ENCODE data around the gene MR1. TPM values are rescaled to one million over a fixed set of nuclear protein-coding genes. Genes with fewer than 3 reads are reported as not detected.

The MR1 gene
- total RNA-seq, 2 experiments from 2014 or later: 16.2 to 18.1 TPM

- TF ChIP-seq, protein P1, sequence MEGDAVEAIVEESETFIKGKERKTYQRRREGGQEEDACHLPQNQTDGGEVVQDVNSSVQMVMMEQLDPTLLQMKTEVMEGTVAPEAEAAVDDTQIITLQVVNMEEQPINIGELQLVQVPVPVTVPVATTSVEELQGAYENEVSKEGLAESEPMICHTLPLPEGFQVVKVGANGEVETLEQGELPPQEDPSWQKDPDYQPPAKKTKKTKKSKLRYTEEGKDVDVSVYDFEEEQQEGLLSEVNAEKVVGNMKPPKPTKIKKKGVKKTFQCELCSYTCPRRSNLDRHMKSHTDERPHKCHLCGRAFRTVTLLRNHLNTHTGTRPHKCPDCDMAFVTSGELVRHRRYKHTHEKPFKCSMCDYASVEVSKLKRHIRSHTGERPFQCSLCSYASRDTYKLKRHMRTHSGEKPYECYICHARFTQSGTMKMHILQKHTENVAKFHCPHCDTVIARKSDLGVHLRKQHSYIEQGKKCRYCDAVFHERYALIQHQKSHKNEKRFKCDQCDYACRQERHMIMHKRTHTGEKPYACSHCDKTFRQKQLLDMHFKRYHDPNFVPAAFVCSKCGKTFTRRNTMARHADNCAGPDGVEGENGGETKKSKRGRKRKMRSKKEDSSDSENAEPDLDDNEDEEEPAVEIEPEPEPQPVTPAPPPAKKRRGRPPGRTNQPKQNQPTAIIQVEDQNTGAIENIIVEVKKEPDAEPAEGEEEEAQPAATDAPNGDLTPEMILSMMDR (IDR thresholded peaks at IDR 0.05): no peak
- no peak for DNase-seq
- H3K9me3 ChIP-seq (ENCODE audit: control insufficient read depth in 1 of 2, insufficient read depth in 1 of 2, low read length in 2 of 2): no peaks in the 10 kb centered on the region
- no peak for ATAC-seq (ENCODE audit: poor library complexity)
- H3K4me3 Mint-ChIP-seq: no peak overlapping the region
- no peaks in the 10 kb centered on the region for H3K27me3 Mint-ChIP-seq
- CTCF ChIA-PET: no interaction called here
- H3K4me3 ChIP-seq (ENCODE audit: low read length): no peak overlapping the region
- H3K9me3 Mint-ChIP-seq: no peaks in the 10 kb centered on the region
- H3K4me1 Mint-ChIP-seq (ENCODE audit: low read depth): no peaks in the 10 kb centered on the region
- H3K27ac ChIP-seq (ENCODE audit: low read depth in 1 of 2, low read length in 2 of 2): no peak overlapping the region
- peaks cover 79% of the 10 kb centered on the region for H3K36me3 Mint-ChIP-seq (ENCODE audit: low read depth)
- H3K27ac Mint-ChIP-seq: no peak overlapping the region
- H3K4me1 ChIP-seq (ENCODE audit: insufficient read depth, low read length): no peaks in the 10 kb centered on the region
- POLR2A ChIA-PET: no interaction called here
- no peaks in the 10 kb centered on the region for H3K27me3 ChIP-seq (ENCODE audit: control insufficient read depth in 1 of 2, insufficient read depth in 2 of 2, low read length in 2 of 2)
- intact Hi-C loops (cut with DNase I, micrococcal nuclease): no loop called here
- peaks cover 40% of the 10 kb centered on the region for H3K36me3 ChIP-seq (ENCODE audit: insufficient read depth, low read length)
Measured at GRCh38 chr1:180997843-180998504, 35.8 kb upstream of the MR1 start.

DNA sequence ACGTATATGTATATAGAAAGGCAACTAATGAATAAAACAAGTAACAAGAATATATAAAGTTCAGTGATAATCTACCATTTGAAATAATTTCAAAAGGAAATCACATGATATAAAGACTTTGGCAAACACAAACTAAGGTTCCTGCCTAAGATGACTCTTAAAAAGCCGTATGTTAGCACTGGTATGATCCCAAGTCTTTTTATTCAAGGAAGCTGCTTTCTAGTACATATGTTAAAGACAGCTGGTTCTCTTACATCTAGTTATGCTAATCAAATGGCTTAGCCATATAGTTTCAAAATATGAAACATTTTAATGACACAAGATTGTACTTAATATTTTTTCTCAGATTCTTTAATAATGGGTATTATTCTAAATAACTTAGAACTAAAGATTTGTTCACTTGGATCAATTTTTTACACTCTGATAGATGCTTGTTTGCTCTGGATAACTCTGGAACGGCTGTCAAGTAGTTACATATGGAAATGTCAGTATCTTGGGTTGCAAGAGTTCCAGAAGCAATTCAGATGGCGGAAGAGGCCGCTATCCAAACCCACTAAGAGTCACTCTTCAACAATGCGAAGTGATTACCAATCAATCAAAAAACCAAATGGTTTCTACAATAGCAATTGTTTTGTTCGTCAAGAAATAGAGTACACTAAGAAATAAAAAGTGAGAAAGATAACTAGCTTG, 32.5 kb upstream of the MR1 start:
- no peak for ATAC-seq (ENCODE audit: poor library complexity)
- POLR2A ChIA-PET: no interaction called here
- no peak overlapping the region for H3K4me3 Mint-ChIP-seq
- Histone ChIP-seq H3K4me3 (ENCODE audit: low read length) (no peak overlapping the region), H3K4me1 (ENCODE audit: insufficient read depth, low read length) (no peaks in the 10 kb centered on the region), H3K9me3 (ENCODE audit: control insufficient read depth in 1 of 2, insufficient read depth in 1 of 2, low read length in 2 of 2) (no peaks in the 10 kb centered on the region), H3K27me3 (ENCODE audit: control insufficient read depth in 1 of 2, insufficient read depth in 2 of 2, low read length in 2 of 2) (no peaks in the 10 kb centered on the region), H3K27ac (ENCODE audit: low read depth in 1 of 2, low read length in 2 of 2) (no peak overlapping the region), H3K36me3 (ENCODE audit: insufficient read depth, low read length) (peaks cover 47% of the 10 kb centered on the region)
- TF ChIP-seq, protein P1 (IDR thresholded peaks at IDR 0.05): no peak
- peaks cover 91% of the 10 kb centered on the region for H3K36me3 Mint-ChIP-seq (ENCODE audit: low read depth)
- no peak for DNase-seq
- CTCF ChIA-PET: no interaction called here
- intact Hi-C loops (cut with DNase I, micrococcal nuclease): no loop called here
- H3K4me1 Mint-ChIP-seq (ENCODE audit: low read depth): no peaks in the 10 kb centered on the region
- H3K27me3 Mint-ChIP-seq: no peaks in the 10 kb centered on the region
- H3K27ac Mint-ChIP-seq: no peak overlapping the region
- H3K9me3 Mint-ChIP-seq: no peaks in the 10 kb centered on the region

DNA sequence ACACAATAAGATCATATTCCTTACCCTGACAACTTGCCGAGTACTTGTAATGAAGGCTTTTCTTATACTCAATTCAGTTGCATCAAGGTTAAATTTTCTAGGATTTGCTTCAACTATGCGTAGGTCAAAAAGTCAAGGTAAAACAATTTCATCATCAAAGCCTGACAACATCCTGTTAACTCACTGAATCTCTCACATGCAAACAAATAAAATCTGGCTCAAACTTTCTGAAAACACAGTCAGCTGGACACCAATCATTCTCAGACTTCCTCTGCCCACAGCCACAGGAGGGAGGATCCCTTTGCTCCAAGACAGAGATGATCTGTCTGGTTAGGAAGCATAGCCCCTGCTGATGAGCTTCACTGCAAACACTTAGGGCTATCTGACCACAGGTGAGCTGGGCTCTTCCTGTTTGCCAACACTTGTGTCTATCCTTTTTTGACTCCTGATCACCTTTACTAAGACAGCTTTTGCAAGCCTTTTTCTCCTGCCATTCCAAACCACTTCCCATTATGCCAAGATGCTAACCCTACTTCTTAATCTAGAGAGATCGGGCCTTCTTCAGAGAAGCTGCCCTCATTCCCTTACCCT, 31.1 kb upstream of the MR1 start:
- ChIA-PET POLR2A (no interaction called here), CTCF (no interaction called here)
- peaks cover 8% of the 10 kb centered on the region for H3K4me1 Mint-ChIP-seq (ENCODE audit: low read depth)
- ATAC-seq (ENCODE audit: poor library complexity) (no peak), DNase-seq (no peak)
- no peak overlapping the region for H3K4me3 ChIP-seq (ENCODE audit: low read length)
- H3K4me3 Mint-ChIP-seq: no peak overlapping the region
- H3K27me3 ChIP-seq (ENCODE audit: control insufficient read depth in 1 of 2, insufficient read depth in 2 of 2, low read length in 2 of 2): no peaks in the 10 kb centered on the region
- H3K4me1 ChIP-seq (ENCODE audit: insufficient read depth, low read length): no peaks in the 10 kb centered on the region
- H3K9me3 Mint-ChIP-seq: no peaks in the 10 kb centered on the region
- H3K27ac Mint-ChIP-seq: no peak overlapping the region
- no peaks in the 10 kb centered on the region for H3K27me3 Mint-ChIP-seq
- no peak overlapping the region for H3K27ac ChIP-seq (ENCODE audit: low read depth in 1 of 2, low read length in 2 of 2)
- peaks cover 47% of the 10 kb centered on the region for H3K36me3 ChIP-seq (ENCODE audit: insufficient read depth, low read length)
- no peaks in the 10 kb centered on the region for H3K9me3 ChIP-seq (ENCODE audit: control insufficient read depth in 1 of 2, insufficient read depth in 1 of 2, low read length in 2 of 2)
- H3K36me3 Mint-ChIP-seq (ENCODE audit: low read depth): peaks cover 89% of the 10 kb centered on the region
- intact Hi-C loops (cut with DNase I, micrococcal nuclease): no loop called here
- TF ChIP-seq, protein P1 (IDR thresholded peaks at IDR 0.05): no peak
